Skeletal muscle tissue (tissue), 4 donors: ENCODE results near the gene SEC24D. TPM values are rescaled to one million over a fixed set of nuclear protein-coding genes. Genes with fewer than 3 reads are reported as not detected.
A peak's percentile ranks its signal among the peaks of the same experiment; 100 is the strongest.

Source experiments
- H3K27ac ChIP-seq: one replicate; pipeline ENCODE4 v1.7.0; 2013; ENCODE audit warnings: mild to moderate bottlenecking, low read depth, low read length, inconsistent platforms
- H3K27me3 ChIP-seq, 3 donors: one replicate each; pipeline ENCODE4 v1.7.0; 2013; ENCODE audit warnings: low read length in 3 of 3; ENCODE audit not compliant: control insufficient read depth in 3 of 3, insufficient read depth in 3 of 3
- H3K36me3 ChIP-seq, 3 donors: one replicate each; pipeline ENCODE4 v1.7.0; 2013; ENCODE audit warnings: low read length in 3 of 3; ENCODE audit not compliant: control insufficient read depth in 3 of 3, insufficient read depth in 3 of 3
- H3K4me1 ChIP-seq, 3 donors: one replicate each; pipeline ENCODE4 v1.7.0; 2013; ENCODE audit warnings: low read length in 3 of 3, mild to moderate bottlenecking in 3 of 3; ENCODE audit not compliant: control insufficient read depth in 3 of 3, insufficient read depth in 3 of 3
- H3K4me3 ChIP-seq, 3 donors: one replicate each; pipeline ENCODE4 v1.7.0; 2013; ENCODE audit warnings: low read length in 3 of 3
- H3K9ac ChIP-seq, 3 donors: one replicate each; pipeline ENCODE4 v1.7.0; 2013; ENCODE audit warnings: low read length in 3 of 3, mild to moderate bottlenecking in 3 of 3, moderate library complexity in 2 of 3, low read depth in 1 of 3
- H3K9me3 ChIP-seq, 3 donors: one replicate each; pipeline ENCODE4 v1.7.0; 2013; ENCODE audit warnings: low read length in 3 of 3; ENCODE audit not compliant: control insufficient read depth in 3 of 3
- total RNA-seq: library from RNA; depleted of rRNA; stranded (reverse); fragments of >200 nt; gene quantifications from one replicate; pipeline ENCODE4 v1.2.3, GENCODE V29; 2014
- donor health status: Osteomylitis.

SEC24D gene
- total RNA-seq, 1 donor from 2014 or later, result 48.5 TPM

DNA sequence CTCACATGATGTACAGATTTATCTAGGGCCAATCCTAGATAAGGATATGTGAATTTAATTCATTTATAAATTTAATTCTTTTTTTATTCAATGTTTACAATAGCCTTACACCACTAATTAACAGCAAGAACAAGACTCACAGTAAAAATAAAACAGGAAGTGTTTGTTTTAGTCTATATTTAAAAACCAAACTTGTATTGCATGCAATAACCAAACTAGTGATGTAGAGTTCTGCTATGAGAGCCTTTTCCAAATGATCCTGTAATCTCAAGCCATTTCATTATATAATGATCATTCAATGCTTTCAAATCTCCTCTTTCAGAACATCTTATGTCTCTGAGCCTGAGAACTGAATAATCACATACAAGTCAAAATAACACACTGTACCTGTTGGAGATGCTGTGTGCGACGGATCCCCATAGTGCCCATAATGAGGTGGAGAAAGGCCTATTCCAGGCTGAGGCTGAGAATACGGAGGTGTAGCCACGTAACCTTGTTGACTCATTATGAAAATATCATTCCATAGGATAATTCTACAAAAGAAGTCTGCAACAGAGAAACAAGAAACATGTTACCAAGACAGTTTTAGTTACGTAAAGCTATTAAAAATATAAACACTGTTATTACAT is 2.6 kb downstream of the SEC24D start:
- Histone ChIP-seq H3K36me3 (peaks cover 0 to 18% (median 8%) of the 10 kb centered on the region in 3 donors), H3K27me3 (no peaks in the 10 kb centered on the region), H3K9ac (no peak overlapping the region), H3K4me1 (peaks cover 4 to 11% (median 9%) of the 10 kb centered on the region in 3 donors), H3K27ac (no peak overlapping the region), H3K4me3 (no peak overlapping the region), H3K9me3 (no peaks in the 10 kb centered on the region)

DNA sequence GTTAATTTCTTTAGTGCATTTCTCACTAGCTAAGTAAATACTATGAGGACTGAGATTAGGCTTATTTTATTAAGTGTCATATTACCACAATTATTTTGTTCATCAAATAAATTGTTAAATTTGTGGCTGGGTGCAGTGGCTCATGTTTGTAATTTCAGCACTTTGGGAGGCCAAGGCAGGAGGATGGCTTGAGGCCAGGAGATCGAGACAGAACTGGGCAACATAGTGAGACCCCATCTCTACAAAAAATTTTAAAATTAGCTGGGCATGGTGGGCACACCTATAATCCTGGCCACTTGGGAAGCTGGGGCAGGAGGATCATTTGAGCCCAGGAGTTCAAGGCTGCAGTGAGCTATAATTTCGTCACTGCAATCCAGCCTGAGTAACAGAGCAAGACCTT is 6.8 kb downstream of the SEC24D start:
- H3K27me3 ChIP-seq, result no peaks in the 10 kb centered on the region
- H3K9ac ChIP-seq, result no peak overlapping the region
- peaks cover 0 to 18% (median 8%) of the 10 kb centered on the region in 3 donors for H3K36me3 ChIP-seq
- H3K4me3 ChIP-seq, result no peak overlapping the region
- H3K9me3 ChIP-seq, result no peaks in the 10 kb centered on the region
- no peak overlapping the region for H3K27ac ChIP-seq
- H3K4me1 ChIP-seq, result peaks cover 0 to 4% (median 4%) of the 10 kb centered on the region in 3 donors

DNA sequence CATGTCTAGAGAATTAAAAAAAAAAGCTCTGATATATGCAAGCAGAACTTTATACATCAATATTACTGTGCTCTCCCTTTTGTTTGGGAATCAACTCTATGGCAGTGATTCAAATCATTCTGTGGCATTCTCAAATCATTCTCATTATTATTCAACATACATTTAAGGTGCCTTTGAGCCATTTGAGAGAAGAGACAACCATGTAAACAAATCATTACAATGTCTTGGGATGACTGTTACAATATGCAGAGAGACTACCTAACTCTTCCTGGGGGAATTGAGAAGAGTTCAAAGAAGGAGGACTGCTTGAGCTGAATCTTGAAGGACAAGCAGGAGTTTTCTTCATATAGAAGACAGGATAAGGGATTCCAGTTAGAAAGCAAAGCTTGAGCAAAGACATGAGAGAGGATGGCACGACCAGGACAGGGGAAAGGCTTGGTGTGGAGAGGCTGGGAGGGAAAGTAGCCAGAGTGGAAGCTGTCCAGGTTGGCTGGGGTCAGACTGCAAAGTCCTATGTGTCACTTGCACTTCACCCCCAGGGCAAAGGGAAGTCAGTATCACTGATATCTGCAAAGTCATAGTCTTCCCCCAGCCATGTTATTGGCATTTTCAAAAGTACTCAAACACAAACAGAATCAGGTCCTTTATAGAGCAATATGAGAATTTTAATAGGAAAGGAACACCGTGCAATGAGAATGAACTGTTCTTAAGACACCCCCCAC is 9.0 kb downstream of the SEC24D start:
- Histone ChIP-seq H3K36me3 (peaks cover 0 to 3% (median 0%) of the 10 kb centered on the region in 3 donors), H3K9ac (no peak overlapping the region), H3K27ac (no peak overlapping the region), H3K4me1 (peaks cover 0 to 10% (median 4%) of the 10 kb centered on the region in 3 donors), H3K4me3 (peak overlapping the region in 1 of 3 donors; percentile 27), H3K27me3 (no peaks in the 10 kb centered on the region), H3K9me3 (no peaks in the 10 kb centered on the region)

DNA sequence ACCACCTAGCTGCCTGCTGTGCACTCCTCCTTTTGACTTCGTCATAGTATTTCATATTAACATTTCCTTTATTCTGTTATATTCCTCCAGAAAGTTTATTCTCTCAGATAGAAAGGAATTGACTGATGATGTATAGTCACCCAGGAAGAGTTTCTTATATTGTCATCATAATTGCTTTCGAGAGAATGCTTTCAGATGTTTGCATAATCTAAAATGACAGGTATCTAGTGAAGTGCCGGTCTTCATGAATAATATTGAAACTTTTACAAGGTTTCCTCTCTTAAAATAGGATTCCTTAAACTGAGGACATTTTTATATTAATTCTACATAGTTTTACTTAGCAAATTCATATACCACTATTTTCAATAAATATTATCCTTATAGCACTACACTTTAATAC is 10.1 kb downstream of the SEC24D start:
- Histone ChIP-seq H3K9me3 (no peaks in the 10 kb centered on the region), H3K27ac (no peak overlapping the region), H3K36me3 (peaks cover 0 to 3% (median 0%) of the 10 kb centered on the region in 3 donors), H3K4me1 (peaks cover 0 to 10% (median 4%) of the 10 kb centered on the region in 3 donors), H3K27me3 (no peaks in the 10 kb centered on the region), H3K4me3 (no peak overlapping the region), H3K9ac (no peak overlapping the region)

DNA sequence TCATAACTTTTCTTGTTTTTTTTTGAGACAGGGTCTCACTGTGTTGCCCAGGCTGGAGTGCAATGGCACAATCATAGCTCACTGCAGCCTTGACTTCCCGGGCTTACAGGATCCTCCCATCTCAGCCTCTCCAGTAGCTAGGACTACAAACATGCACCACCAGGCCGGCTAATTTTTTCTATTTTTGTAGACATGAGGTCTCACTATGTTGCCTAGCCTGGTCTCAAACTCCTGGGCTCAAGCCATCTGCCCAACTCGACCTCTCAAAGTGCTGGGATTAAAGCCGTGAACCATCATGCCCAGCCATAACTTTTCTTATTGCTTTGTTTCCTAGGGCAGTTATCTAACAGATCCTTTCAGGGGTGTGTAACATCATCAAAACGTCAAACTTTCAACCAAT is 11.8 kb downstream of the SEC24D start:
- Histone ChIP-seq H3K27ac (no peak overlapping the region), H3K9ac (no peak overlapping the region), H3K4me3 (no peak overlapping the region), H3K4me1 (peaks cover 0 to 10% (median 4%) of the 10 kb centered on the region in 3 donors), H3K9me3 (no peaks in the 10 kb centered on the region), H3K36me3 (peaks cover 0 to 3% (median 0%) of the 10 kb centered on the region in 3 donors), H3K27me3 (no peaks in the 10 kb centered on the region)

DNA sequence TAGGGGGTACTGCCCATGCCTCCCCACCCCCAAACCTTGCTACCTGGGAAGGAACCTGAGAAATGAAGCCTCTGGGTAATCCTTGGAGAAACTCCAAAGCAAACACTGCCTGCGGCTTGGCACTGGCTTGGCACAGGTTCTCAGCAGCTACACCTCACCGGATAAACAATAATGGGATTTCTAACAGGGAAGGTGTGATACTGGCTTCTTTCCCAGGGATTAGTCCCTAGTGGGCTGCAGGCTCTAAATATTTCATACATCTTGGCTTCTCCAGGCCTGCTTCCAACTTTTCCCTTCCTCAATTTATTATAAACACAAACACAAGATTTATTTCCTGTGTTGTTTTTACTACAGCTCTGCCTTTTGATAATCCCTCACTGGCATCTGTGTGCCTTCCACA is 12.5 kb downstream of the SEC24D start:
- H3K4me1 ChIP-seq, result peaks cover 0 to 10% (median 4%) of the 10 kb centered on the region in 3 donors
- no peak overlapping the region for H3K27ac ChIP-seq
- no peak overlapping the region for H3K9ac ChIP-seq
- peaks cover 0 to 3% (median 0%) of the 10 kb centered on the region in 3 donors for H3K36me3 ChIP-seq
- no peaks in the 10 kb centered on the region for H3K27me3 ChIP-seq
- H3K4me3 ChIP-seq, result no peak overlapping the region
- H3K9me3 ChIP-seq, result no peaks in the 10 kb centered on the region

DNA sequence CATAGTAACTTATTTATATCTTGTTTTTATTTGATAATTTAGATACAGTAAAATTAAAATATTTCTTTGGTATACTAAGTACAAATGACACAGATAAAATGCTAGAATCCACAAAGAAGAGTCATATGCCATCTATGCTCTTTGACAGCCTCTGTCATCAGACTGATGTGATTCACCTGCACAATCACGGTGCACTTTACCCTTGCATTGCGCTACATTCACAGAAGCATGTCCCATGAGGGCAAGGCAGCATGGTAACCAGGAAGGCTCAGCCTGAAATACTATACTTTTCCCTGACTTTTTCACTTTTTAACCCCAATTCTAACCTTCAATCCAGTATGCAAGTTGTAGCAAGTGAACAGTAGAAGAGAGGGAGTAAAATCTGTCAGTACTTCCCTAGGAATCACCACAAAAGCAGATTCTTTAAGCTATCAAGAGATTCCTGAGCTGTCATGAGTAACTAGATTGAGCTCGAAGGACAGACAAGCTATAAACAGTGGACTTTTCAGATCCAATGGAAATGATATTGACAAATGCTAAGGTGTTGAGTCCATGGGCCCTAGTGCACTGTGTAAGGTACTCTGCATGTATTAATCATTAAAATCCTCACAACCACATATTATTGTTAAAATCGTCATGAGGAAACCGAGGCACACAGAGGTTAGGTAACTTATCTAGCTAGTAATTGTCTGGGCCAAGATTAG is 14.2 kb downstream of the SEC24D start:
- H3K9ac ChIP-seq, result no peak overlapping the region
- H3K27ac ChIP-seq, result no peak overlapping the region
- H3K4me1 ChIP-seq, result peaks cover 0 to 7% (median under 1%) of the 10 kb centered on the region in 3 donors
- H3K36me3 ChIP-seq, result peaks cover 0 to 5% (median 3%) of the 10 kb centered on the region in 3 donors
- H3K9me3 ChIP-seq, result no peaks in the 10 kb centered on the region
- H3K27me3 ChIP-seq, result no peaks in the 10 kb centered on the region
- H3K4me3 ChIP-seq, result no peak overlapping the region

DNA sequence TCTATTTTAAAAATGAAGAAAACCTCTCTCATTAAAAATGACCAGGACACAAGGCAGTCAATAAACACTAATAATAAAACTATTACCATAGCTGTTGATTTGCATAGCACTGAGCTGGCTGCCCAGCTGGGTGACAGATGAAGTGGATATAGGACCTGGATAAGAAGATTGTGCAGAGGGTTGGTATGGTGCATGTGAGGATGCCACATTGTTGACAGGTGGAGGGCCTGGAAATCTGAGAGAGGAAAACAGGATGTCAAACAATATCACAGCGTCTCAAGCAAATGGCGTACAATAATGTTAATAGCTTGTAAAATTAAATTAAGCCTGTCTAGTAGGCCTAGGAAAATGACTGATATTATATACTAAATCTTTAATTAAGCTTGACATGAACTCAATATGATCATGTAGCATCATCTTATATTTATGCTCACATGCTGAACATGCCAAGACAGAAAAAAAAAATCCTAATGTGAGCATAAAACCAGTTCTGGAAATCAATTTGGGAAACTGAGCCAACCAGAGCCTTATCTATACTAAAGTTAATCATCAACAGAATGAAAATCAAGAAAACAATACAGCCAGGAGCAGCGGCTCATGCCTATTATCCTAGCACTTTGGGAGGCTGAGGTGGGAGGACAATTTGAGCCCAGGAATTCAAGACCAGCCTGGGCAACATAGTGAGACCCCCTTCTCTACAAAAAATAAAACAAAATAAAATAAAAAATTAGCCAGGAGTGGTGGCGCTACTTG is 18.6 kb downstream of the SEC24D start:
- Histone ChIP-seq H3K27me3 (no peaks in the 10 kb centered on the region), H3K9ac (no peak overlapping the region), H3K27ac (no peak overlapping the region), H3K4me3 (no peak overlapping the region), H3K4me1 (no peaks in the 10 kb centered on the region), H3K36me3 (peaks cover 15 to 38% (median 33%) of the 10 kb centered on the region in 3 donors), H3K9me3 (no peaks in the 10 kb centered on the region)

DNA sequence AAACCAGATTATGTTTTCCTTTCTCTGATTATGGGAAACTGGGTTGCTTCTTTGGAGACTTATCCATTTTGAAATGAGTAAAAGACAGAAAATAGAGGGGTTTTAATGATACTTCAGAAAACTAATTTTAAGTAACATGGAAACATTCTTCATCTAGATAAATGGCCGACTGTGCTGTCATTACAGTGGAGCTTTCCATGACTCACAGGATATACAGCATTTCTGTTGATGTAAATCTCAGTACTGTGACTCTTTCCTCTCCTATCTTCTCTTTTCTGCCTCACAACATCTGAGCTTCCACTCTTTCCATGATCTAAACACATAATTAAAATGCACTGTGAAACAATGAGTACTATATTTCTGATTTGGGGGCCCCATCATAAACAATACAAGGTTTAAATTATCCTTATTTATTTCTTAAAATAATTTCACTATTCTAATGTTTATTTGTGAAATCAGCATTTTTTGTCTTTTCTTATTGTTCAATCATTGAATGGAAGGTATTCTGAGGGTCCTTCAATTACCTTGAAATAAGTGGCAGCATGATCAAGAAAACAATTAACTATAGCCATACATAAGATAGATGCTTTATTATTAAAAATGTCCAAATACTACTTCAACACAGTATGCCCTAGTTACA is 19.3 kb downstream of the SEC24D start:
- Histone ChIP-seq H3K36me3 (peaks cover 15 to 39% (median 36%) of the 10 kb centered on the region in 3 donors), H3K9ac (no peak overlapping the region), H3K27me3 (no peaks in the 10 kb centered on the region), H3K27ac (no peak overlapping the region), H3K4me3 (no peak overlapping the region), H3K9me3 (no peaks in the 10 kb centered on the region), H3K4me1 (peaks cover 0 to 3% (median 0%) of the 10 kb centered on the region in 3 donors)
